Measurements from ENCODE around the gene WASF3. TPM values are rescaled to one million over a fixed set of nuclear protein-coding genes. Genes with fewer than 3 reads are reported as not detected.

WASF3 gene
- total RNA-seq, 4 donors from 2014 or later: 5.7 to 11.4 (median 7.2) TPM

GRCh38 chr13:26621731-26622401 is 64.4 kb downstream of the WASF3 start:
- no peak for DNase-seq (ENCODE audit: low spot score in 2 of 2)
- H3K27me3 ChIP-seq: no peaks in the 10 kb centered on the region
- peaks cover 16% of the 10 kb centered on the region for H3K9me3 ChIP-seq
- H3K36me3 ChIP-seq: no peaks in the 10 kb centered on the region
- H3K27ac ChIP-seq: no peak overlapping the region
- H3K4me3 ChIP-seq: no peak overlapping the region
- H3K4me1 ChIP-seq: no peaks in the 10 kb centered on the region
- no peak for TF ChIP-seq POLR2AphosphoS5 (IDR thresholded peaks at IDR 0.05)
- TF ChIP-seq, protein P1, sequence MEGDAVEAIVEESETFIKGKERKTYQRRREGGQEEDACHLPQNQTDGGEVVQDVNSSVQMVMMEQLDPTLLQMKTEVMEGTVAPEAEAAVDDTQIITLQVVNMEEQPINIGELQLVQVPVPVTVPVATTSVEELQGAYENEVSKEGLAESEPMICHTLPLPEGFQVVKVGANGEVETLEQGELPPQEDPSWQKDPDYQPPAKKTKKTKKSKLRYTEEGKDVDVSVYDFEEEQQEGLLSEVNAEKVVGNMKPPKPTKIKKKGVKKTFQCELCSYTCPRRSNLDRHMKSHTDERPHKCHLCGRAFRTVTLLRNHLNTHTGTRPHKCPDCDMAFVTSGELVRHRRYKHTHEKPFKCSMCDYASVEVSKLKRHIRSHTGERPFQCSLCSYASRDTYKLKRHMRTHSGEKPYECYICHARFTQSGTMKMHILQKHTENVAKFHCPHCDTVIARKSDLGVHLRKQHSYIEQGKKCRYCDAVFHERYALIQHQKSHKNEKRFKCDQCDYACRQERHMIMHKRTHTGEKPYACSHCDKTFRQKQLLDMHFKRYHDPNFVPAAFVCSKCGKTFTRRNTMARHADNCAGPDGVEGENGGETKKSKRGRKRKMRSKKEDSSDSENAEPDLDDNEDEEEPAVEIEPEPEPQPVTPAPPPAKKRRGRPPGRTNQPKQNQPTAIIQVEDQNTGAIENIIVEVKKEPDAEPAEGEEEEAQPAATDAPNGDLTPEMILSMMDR (IDR thresholded peaks at IDR 0.05): no peak
- no peak for TF ChIP-seq EP300 (IDR thresholded peaks at IDR 0.05)
- TF ChIP-seq POLR2A (IDR thresholded peaks at IDR 0.05): no peak
- WGBS: 83% methylated on average over 4 of the region's 4 CpGs

GRCh38 chr13:26623125-26623524 is 65.6 kb downstream of the WASF3 start:
- Histone ChIP-seq H3K27me3 (no peaks in the 10 kb centered on the region), H3K36me3 (no peaks in the 10 kb centered on the region), H3K4me1 (no peaks in the 10 kb centered on the region), H3K27ac (no peak overlapping the region), H3K9me3 (peaks cover 16% of the 10 kb centered on the region), H3K4me3 (no peak overlapping the region)
- DNase-seq (ENCODE audit: low spot score in 2 of 2): no peak
- 70% methylated on average over 2 of the region's 3 CpGs for whole genome bisulfite sequencing
- TF ChIP-seq EP300 (IDR thresholded peaks at IDR 0.05): no peak
- TF ChIP-seq POLR2A (IDR thresholded peaks at IDR 0.05): no peak
- TF ChIP-seq, protein P1 (IDR thresholded peaks at IDR 0.05): no peak
- no peak for TF ChIP-seq POLR2AphosphoS5 (IDR thresholded peaks at IDR 0.05)

DNA sequence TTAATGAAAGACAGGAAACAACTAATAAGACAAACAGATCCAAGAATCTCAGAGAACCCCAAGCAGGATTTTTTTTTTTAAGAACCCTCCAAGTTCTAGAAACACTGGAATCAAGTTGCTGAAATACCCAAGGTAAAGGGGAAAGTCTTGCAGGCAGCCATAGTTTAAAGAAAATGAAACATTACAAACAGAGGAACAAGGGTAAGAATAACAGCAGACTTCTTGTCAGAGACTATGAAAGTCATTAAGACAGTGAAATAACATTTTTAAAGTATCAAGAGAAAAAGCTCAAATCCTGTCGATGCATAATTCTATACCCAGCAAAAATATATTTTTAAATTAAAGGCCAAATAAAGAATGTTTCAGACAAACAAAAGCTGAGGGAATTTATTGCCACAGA is 67.1 kb downstream of the WASF3 start:
- no peaks in the 10 kb centered on the region for H3K4me1 ChIP-seq
- H3K4me3 ChIP-seq: no peak overlapping the region
- WGBS: 97% methylated on average over 1 of the region's 1 CpG
- H3K36me3 ChIP-seq: no peaks in the 10 kb centered on the region
- H3K27ac ChIP-seq: no peak overlapping the region
- no peak for DNase-seq (ENCODE audit: low spot score in 2 of 2)
- peaks cover 16% of the 10 kb centered on the region for H3K9me3 ChIP-seq
- TF ChIP-seq POLR2AphosphoS5 (IDR thresholded peaks at IDR 0.05) (no peak), POLR2A (IDR thresholded peaks at IDR 0.05) (no peak), EP300 (IDR thresholded peaks at IDR 0.05) (no peak)
- TF ChIP-seq, protein P1 (IDR thresholded peaks at IDR 0.05): no peak
- no peaks in the 10 kb centered on the region for H3K27me3 ChIP-seq

- no peaks in the 10 kb centered on the region for H3K36me3 ChIP-seq
- DNase-seq (ENCODE audit: low spot score in 2 of 2): no peak
- H3K9me3 ChIP-seq: peaks cover 16% of the 10 kb centered on the region
- TF ChIP-seq POLR2A (IDR thresholded peaks at IDR 0.05) (no peak), EP300 (IDR thresholded peaks at IDR 0.05) (no peak), POLR2AphosphoS5 (IDR thresholded peaks at IDR 0.05) (no peak)
- TF ChIP-seq, protein P1 (IDR thresholded peaks at IDR 0.05): no peak
- no peak overlapping the region for H3K27ac ChIP-seq
- H3K4me1 ChIP-seq: no peaks in the 10 kb centered on the region
- H3K27me3 ChIP-seq: no peaks in the 10 kb centered on the region
- 99% methylated on average over 2 of the region's 2 CpGs for WGBS
- no peak overlapping the region for H3K4me3 ChIP-seq
These were observed 68.8 kb downstream of the WASF3 start for GRCh38 chr13:26626271-26626670.

DNA sequence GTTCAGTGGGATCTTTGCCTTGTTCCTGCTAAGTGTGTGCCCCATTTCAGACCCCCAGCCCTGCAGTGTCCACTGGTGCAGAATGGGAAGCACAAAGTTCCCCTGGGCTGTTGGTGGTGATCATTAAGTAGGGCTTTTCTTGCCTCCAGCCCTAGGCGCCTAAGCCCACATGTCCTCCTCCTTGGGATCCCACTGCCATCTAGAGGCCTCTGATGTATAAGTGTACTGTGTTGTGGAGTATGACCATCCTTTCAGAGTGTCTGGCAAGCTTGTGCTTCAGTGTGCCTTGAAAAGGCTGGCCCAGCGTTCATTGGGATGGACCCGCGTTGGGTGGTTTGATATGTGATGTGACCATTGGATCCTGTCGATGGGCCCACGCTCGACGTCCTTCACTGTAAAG is 71.2 kb downstream of the WASF3 start:
- peaks cover 9% of the 10 kb centered on the region for H3K9me3 ChIP-seq
- H3K36me3 ChIP-seq: no peaks in the 10 kb centered on the region
- 98% methylated on average over 6 of the region's 8 CpGs for WGBS
- H3K4me1 ChIP-seq: no peaks in the 10 kb centered on the region
- no peak for TF ChIP-seq EP300 (IDR thresholded peaks at IDR 0.05)
- TF ChIP-seq POLR2AphosphoS5 (IDR thresholded peaks at IDR 0.05): no peak
- TF ChIP-seq POLR2A (IDR thresholded peaks at IDR 0.05): no peak
- TF ChIP-seq, protein P1 (IDR thresholded peaks at IDR 0.05): no peak
- H3K27me3 ChIP-seq: no peaks in the 10 kb centered on the region
- DNase-seq (ENCODE audit: low spot score in 2 of 2): no peak
- no peak overlapping the region for H3K27ac ChIP-seq
- no peak overlapping the region for H3K4me3 ChIP-seq
